Activated naive CD4-positive, alpha-beta T cell treated with anti-CD3 and anti-CD28 coated beads for 36 hours (primary cell): ENCODE measurements around the gene CREB3L1. TPM values are rescaled to one million over a fixed set of nuclear protein-coding genes. Genes with fewer than 3 reads are reported as not detected.

Source experiments
- CTCF ChIA-PET: fragments of 350-600 bp; sonication (Branson Sonifier 250); formaldehyde crosslinking; loops from one replicate; lab custom pipeline; 2021; ENCODE audit warnings: antibody characterized with exemption; lab: Charles Lee
- DNase-seq: peaks from one replicate; pipeline ENCODE4 v3.0.0-alpha.2; 2020
- H3K27ac Mint-ChIP-seq: one replicate; pipeline ENCODE4 v1.8.0; 2021; ENCODE audit warnings: mild to moderate bottlenecking, mixed read lengths
- H3K27me3 Mint-ChIP-seq: one replicate; pipeline ENCODE4 v1.8.0; 2021; ENCODE audit warnings: low read depth, mixed read lengths
- H3K36me3 Mint-ChIP-seq: one replicate; pipeline ENCODE4 v1.8.0; 2021; ENCODE audit warnings: low read depth, mixed read lengths
- H3K4me1 Mint-ChIP-seq: one replicate; pipeline ENCODE4 v1.8.0; 2021; ENCODE audit warnings: low read depth, mixed read lengths
- H3K4me3 Mint-ChIP-seq: one replicate; pipeline ENCODE4 v1.8.0; 2021; ENCODE audit warnings: mild to moderate bottlenecking, moderate library complexity, mixed read lengths
- H3K9me3 Mint-ChIP-seq: one replicate; pipeline ENCODE4 v1.8.0; 2021; ENCODE audit warnings: mixed read lengths
- intact Hi-C: fragments of 100-400 bp; cut with micrococcal nuclease; formaldehyde crosslinking; loops from one replicate; pipeline ENCODE4 v1.15.1; 2023
- total RNA-seq, 2 experiments: library from RNA; stranded (reverse); gene quantifications; one replicate each; pipeline ENCODE4 v1.2.3, GENCODE V29; 2021

The CREB3L1 gene
- total RNA-seq, 2 experiments from 2014 or later: 0.12 TPM

GRCh38 chr11:46322759-46323158, 45.3 kb downstream of the CREB3L1 start:
- CTCF ChIA-PET: interaction anchor here (0.7 to 1.6 kb wide), 7 partner anchors 8 to 30 kb away, joined by 3 to 6 read pairs (median 4); no protein-coding TSS in a partner anchor
- Mint-ChIP-seq H3K4me1 (peaks cover 27% of the 10 kb centered on the region), H3K4me3 (no peak overlapping the region), H3K27me3 (no peaks in the 10 kb centered on the region), H3K27ac (no peak overlapping the region), H3K9me3 (no peaks in the 10 kb centered on the region), H3K36me3 (no peaks in the 10 kb centered on the region)
- intact Hi-C loops: no loop called here
- DNase-seq: peak; percentile 50

GRCh38 chr11:46326813-46327416, 49.5 kb downstream of the CREB3L1 start:
- CTCF ChIA-PET: interaction anchor here (1.8 to 12.0 kb wide), 2 partner anchors 11 to 20 kb away, joined by 7 to 148 read pairs; partner anchors contain the start of gene DGKZ
- Mint-ChIP-seq H3K27ac (no peak overlapping the region), H3K4me3 (no peak overlapping the region), H3K27me3 (no peaks in the 10 kb centered on the region), H3K9me3 (no peaks in the 10 kb centered on the region), H3K4me1 (peaks cover 38% of the 10 kb centered on the region), H3K36me3 (no peaks in the 10 kb centered on the region)
- intact Hi-C loops: no loop called here
- DNase-seq: no peak

GRCh38 chr11:46327829-46328228, 50.4 kb downstream of the CREB3L1 start:
- CTCF ChIA-PET: interaction anchor here (0.9 to 12.0 kb wide), 5 partner anchors 9 to 456 kb away, joined by 3 to 148 read pairs (median 21); partner anchors contain the start of gene DGKZ
- Mint-ChIP-seq H3K9me3 (no peaks in the 10 kb centered on the region), H3K27me3 (no peaks in the 10 kb centered on the region), H3K27ac (no peak overlapping the region), H3K4me3 (no peak overlapping the region), H3K36me3 (no peaks in the 10 kb centered on the region), H3K4me1 (peaks cover 39% of the 10 kb centered on the region)
- intact Hi-C loops: no loop called here
- no peak for DNase-seq

DNA sequence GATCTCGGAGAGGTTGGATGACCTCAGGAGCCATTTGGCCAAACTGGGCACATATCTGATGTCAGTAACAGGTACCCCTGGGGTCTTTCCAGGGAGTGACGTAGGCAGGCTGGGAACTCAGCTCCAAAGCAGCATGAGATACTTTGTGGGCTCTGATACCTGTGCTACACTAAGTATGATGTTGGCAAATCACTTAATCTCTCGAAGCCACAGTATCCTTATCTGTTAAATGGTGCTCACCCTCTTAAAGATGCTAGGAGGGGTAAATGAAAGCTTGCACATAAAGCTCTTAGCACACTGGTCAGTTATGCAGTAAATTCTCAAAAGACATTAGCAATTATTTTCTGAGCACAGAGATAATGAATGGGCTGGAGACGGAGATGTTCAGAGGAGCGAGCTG, 52.7 kb downstream of the CREB3L1 start:
- Mint-ChIP-seq H3K9me3 (no peaks in the 10 kb centered on the region), H3K27ac (no peak overlapping the region), H3K36me3 (no peaks in the 10 kb centered on the region), H3K4me1 (peaks cover 56% of the 10 kb centered on the region), H3K4me3 (no peak overlapping the region), H3K27me3 (no peaks in the 10 kb centered on the region)
- intact Hi-C loops: loop anchor here (2.0 kb wide), 1 partner anchor 17 kb away; the partner anchor contains the start of gene DGKZ
- no peak for DNase-seq
- CTCF ChIA-PET: interaction anchor here (0.9 to 12.0 kb wide), 14 partner anchors 8 to 343 kb away, joined by 3 to 148 read pairs (median 7); partner anchors contain the start of gene DGKZ

GRCh38 chr11:46330563-46331281, 53.3 kb downstream of the CREB3L1 start:
- no peaks in the 10 kb centered on the region for H3K9me3 Mint-ChIP-seq
- CTCF ChIA-PET: interaction anchor here (0.9 to 12.0 kb wide), 14 partner anchors 8 to 344 kb away, joined by 3 to 148 read pairs (median 7); partner anchors contain the start of gene DGKZ
- peak overlapping the region; percentile 39 for H3K27ac Mint-ChIP-seq
- no peaks in the 10 kb centered on the region for H3K36me3 Mint-ChIP-seq
- DNase-seq: no peak
- peak overlapping the region; percentile 70 for H3K4me3 Mint-ChIP-seq
- intact Hi-C loops: loop anchor here (1.0 to 2.0 kb wide), 2 partner anchors 16 to 87 kb away; partner anchors contain the start of gene DGKZ
- H3K27me3 Mint-ChIP-seq: no peaks in the 10 kb centered on the region
- H3K4me1 Mint-ChIP-seq: peaks cover 62% of the 10 kb centered on the region

GRCh38 chr11:46331282-46331984, 54.0 kb downstream of the CREB3L1 start:
- Mint-ChIP-seq H3K36me3 (no peaks in the 10 kb centered on the region), H3K4me1 (peaks cover 69% of the 10 kb centered on the region), H3K9me3 (no peaks in the 10 kb centered on the region), H3K27me3 (no peaks in the 10 kb centered on the region), H3K4me3 (peak overlapping the region; percentile 70), H3K27ac (peak overlapping the region; percentile 73)
- DNase-seq: peak; percentile 68
- CTCF ChIA-PET: interaction anchor here (1.0 to 12.0 kb wide), 12 partner anchors 9 to 92 kb away, joined by 3 to 148 read pairs (median 12); partner anchors contain the start of gene DGKZ
- intact Hi-C loops: loop anchor here (1.0 to 2.0 kb wide), 2 partner anchors 15 to 88 kb away; partner anchors contain the start of gene DGKZ

DNA sequence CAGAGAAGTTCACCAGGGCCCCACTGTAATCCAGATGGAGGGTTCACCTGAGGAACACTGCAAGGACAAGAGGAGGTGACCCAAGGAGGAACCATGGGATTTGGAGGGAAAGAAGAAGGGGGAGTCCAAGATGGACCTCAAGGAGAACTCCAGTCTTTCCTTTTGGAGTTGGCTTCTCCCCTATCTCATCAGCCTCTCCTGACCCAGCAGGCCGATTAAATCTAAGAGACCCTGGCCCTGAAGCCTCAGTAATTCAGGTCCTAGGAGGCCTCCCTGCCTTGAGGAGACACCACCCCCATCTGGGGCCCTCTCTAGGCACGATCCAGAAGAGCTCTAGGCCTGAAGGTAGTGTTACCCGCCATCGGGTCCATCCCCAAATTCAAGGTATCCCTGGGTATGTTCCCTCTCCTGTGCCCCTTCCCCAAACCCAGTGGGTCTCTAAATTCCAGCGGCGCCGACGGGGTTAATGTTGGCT, 54.7 kb downstream of the CREB3L1 start:
- H3K4me3 Mint-ChIP-seq: peak overlapping the region; percentile 70
- peaks cover 73% of the 10 kb centered on the region for H3K4me1 Mint-ChIP-seq
- H3K27ac Mint-ChIP-seq: peak overlapping the region; percentile 73
- H3K36me3 Mint-ChIP-seq: no peaks in the 10 kb centered on the region
- DNase-seq: no peak
- H3K9me3 Mint-ChIP-seq: no peaks in the 10 kb centered on the region
- no peaks in the 10 kb centered on the region for H3K27me3 Mint-ChIP-seq
- intact Hi-C loops: loop anchor here (1.0 kb wide), 1 partner anchor 10 kb away; no protein-coding TSS in a partner anchor
- CTCF ChIA-PET: interaction anchor here (1.4 to 12.0 kb wide), 5 partner anchors 14 to 93 kb away, joined by 3 to 148 read pairs (median 14); partner anchors contain the start of gene DGKZ

DNA sequence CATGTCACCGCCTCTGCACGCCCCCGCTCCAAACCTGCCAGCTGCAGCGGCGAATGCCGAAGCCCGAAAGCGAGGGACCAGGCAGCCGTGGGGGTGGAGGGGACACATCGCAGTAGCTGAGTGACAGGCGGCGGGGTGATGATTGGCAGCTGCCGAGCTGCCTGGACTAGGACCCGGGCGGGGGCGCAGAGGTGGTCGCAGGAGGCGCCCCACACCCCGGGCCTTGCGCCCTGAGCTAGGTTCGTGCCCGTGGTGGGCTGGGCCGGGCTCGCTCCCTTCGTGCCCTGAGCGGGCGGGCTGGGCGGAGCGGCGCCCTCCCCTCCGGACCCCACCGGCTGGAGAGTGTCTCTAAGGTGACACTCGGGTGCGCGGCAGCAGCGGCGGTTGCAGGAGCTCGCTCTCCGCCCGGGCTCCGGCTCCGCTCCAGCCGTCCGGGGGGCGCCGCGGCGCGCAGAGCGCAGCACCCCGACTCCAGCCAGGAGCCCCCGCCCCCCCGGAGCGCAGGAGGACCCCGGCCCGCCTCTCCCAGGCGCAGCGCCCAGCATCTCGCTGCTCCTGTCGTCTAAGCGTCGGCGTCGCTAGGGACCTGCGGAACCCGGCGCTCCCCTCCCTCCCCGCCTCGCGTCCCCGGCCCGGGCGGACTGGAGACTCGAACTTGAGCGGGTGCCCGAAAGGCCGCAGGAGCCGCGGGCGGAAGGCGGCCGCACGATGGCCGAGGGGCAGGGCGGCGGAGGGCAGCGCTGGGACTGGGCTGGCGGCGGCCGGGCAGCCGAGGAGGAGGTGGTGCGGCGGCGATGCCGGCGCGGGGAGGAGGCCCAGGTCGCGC, 55.3 kb downstream of the CREB3L1 start:
- peak; percentile 62 for DNase-seq
- intact Hi-C loops: loop anchor here (1.0 kb wide), 1 partner anchor 10 kb away; no protein-coding TSS in a partner anchor
- H3K4me3 Mint-ChIP-seq: peak overlapping the region; percentile 80
- H3K27me3 Mint-ChIP-seq: no peaks in the 10 kb centered on the region
- no peaks in the 10 kb centered on the region for H3K36me3 Mint-ChIP-seq
- peaks cover 76% of the 10 kb centered on the region for H3K4me1 Mint-ChIP-seq
- H3K9me3 Mint-ChIP-seq: no peaks in the 10 kb centered on the region
- CTCF ChIA-PET: interaction anchor here (1.4 to 12.0 kb wide), 5 partner anchors 14 to 94 kb away, joined by 3 to 148 read pairs (median 14); partner anchors contain the start of gene DGKZ
- H3K27ac Mint-ChIP-seq: no peak overlapping the region

DNA sequence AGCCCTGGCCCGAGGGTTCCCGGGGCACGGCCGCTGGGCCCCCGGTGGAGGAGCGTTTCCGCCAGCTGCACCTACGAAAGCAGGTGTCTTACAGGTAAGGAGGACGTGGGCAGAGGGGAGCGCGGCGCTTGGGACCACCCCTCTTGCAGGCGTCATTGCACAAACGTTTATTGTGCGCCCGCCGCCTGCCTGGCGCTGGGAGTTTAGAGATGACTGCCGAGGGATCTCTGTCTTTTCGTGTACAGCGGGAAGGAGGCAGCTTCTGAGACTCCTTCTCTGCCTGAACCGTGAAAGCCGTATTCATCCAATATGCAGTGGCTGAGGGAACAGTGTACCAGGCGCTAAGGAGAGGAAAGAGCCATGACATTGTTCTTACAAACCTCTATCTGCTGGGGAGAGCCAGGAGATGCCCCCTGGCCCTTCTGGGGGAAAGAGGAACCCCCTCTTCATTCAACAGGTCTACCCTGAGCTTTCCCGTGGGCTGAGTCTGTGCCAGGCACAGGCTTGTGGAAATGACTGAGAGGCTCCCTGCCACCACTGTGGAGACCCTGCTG, 56.0 kb downstream of the CREB3L1 start:
- Mint-ChIP-seq H3K4me3 (peak overlapping the region; percentile 80), H3K36me3 (no peaks in the 10 kb centered on the region), H3K4me1 (peaks cover 80% of the 10 kb centered on the region), H3K27me3 (no peaks in the 10 kb centered on the region), H3K9me3 (no peaks in the 10 kb centered on the region), H3K27ac (peak overlapping the region; percentile 65)
- intact Hi-C loops: no loop called here
- CTCF ChIA-PET: interaction anchor here (0.5 to 12.0 kb wide), 4 partner anchors 13 to 95 kb away, joined by 3 to 148 read pairs (median 16); partner anchors contain the start of gene DGKZ
- DNase-seq: peak; percentile 62

GRCh38 chr11:46334211-46334610, 56.7 kb downstream of the CREB3L1 start:
- DNase-seq: no peak
- Mint-ChIP-seq H3K27ac (peak overlapping the region; percentile 65), H3K36me3 (no peaks in the 10 kb centered on the region), H3K4me1 (peaks cover 87% of the 10 kb centered on the region), H3K27me3 (no peaks in the 10 kb centered on the region), H3K9me3 (no peaks in the 10 kb centered on the region), H3K4me3 (peak overlapping the region; percentile 80)
- CTCF ChIA-PET: interaction anchor here (0.7 to 12.0 kb wide), 4 partner anchors 11 to 27 kb away, joined by 5 to 148 read pairs (median 8); partner anchors contain the start of gene DGKZ
- intact Hi-C loops: no loop called here
